GM19328 (cell line): ENCODE data around the gene FAM117A.
"Not testable (repeated sequence)": the region's sequence is repeated elsewhere in the genome, so short reads cannot be mapped to it uniquely, and the experiment has no call there.

ENCODE experiments used
- ATAC-seq: cut with Tn5 transposase; IDR thresholded peaks from one replicate; pipeline ENCODE4 v1.9.1; 2021; ENCODE audit warnings: mild to moderate bottlenecking, moderate library complexity; ENCODE audit not compliant: unreplicated experiment

Gene FAM117A

GRCh38 chr17:49681106-49681979, 82.6 kb downstream of the FAM117A start:
- ATAC-seq: no peak

GRCh38 chr17:49680314-49680713, 83.6 kb downstream of the FAM117A start:
- no peak for ATAC-seq

GRCh38 chr17:49677933-49678847, 85.7 kb downstream of the FAM117A start, which contains the start of gene SPOP:
TSS of gene SPOP (minus strand) at chr17:49678097. CDS start at chr17:49622810, 55,287 bp downstream.
- ATAC-seq: peak; percentile 78

- peak; percentile 44 for ATAC-seq
Measured at GRCh38 chr17:49677134-49677932, 86.6 kb downstream of the FAM117A start.

- peak; percentile 44 for ATAC-seq
Measured at GRCh38 chr17:49676276-49676868, 87.6 kb downstream of the FAM117A start.

- no peak for ATAC-seq
Measured at GRCh38 chr17:49674507-49674906, 89.4 kb downstream of the FAM117A start.

GRCh38 chr17:49673679-49674078, 90.3 kb downstream of the FAM117A start:
- not testable (repeated sequence) for ATAC-seq

GRCh38 chr17:49670641-49671040, 93.3 kb downstream of the FAM117A start:
- ATAC-seq: no peak

GRCh38 chr17:49670002-49670401, 93.9 kb downstream of the FAM117A start:
- no peak for ATAC-seq

GRCh38 chr17:49667854-49668253, 96.1 kb downstream of the FAM117A start:
- ATAC-seq: no peak

GRCh38 chr17:49664706-49665211, 99.2 kb downstream of the FAM117A start:
- no peak for ATAC-seq
